Measurements from ENCODE around the gene PPIG.

- TF ChIP-seq CTCF (IDR thresholded peaks at IDR 0.05) (no peak), POLR2A (IDR thresholded peaks at IDR 0.05) (no peak)
These were observed 21.6 kb upstream of the PPIG start for GRCh38 chr2:169562519-169562918.
